ENCODE data around the gene BACH2. TPM values are rescaled to one million over a fixed set of nuclear protein-coding genes. Genes with fewer than 3 reads are reported as not detected.

Gene BACH2
- total and polyA plus RNA-seq, 10 of the 15 experiments (the other 5 are each of a cell fraction or from before 2014, with no cell fraction given), result 0.03 to 0.28 (median 0.04) TPM; not detected in 3

DNA sequence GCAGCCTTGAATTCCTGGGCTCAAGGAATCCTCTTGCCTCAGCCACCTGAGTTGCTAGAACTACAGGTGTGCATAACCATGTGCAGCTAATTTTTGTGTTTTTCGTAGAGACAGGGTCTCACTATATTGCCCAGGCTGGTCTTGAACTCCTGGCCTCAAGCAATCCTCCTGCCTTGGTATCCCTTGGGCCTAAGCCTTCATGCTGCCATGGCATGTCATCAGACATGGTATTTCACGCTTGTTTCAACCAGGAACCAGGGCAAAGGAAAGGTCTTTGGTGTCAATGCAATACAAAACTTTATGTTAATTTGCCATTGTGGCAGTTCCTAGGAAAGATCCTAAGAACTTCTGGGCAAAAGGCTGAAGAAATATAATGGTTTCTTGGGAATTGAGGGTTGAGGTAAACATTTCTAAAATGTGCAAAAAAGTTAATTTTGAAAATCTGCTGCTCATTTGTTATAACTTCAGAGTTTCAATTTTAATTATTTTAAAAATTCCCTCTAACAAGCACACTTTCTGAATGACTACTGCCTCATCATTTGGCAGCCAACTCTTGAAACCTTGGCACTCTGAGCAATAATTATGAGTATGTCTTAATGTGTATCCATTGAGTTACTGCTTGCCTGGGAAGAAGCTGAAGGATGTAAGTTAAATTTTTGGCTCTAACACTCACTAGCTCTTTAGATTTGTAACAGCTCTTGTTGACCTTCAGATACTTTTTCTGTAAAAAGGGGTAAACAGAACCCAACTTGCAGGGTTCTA, 248.3 kb downstream of the BACH2 start:
- 0 out of 2 replicates have a peak, but pooled peaks have one; percentile 19 for TF ChIP-seq JUNB (IDR thresholded peaks at IDR 0.05)
- no peak for TF ChIP-seq GABPA (IDR thresholded peaks at IDR 0.05; ENCODE audit: low read depth)
- TF ChIP-seq ELK1 (IDR thresholded peaks at IDR 0.05; ENCODE audit: low read depth, low read length), result no peak
- Histone ChIP-seq H3K9ac (ENCODE audit: control insufficient read depth, insufficient read depth, low read length) (no peak overlapping the region), H3K79me2 (ENCODE audit: control insufficient read depth, insufficient read depth, low read length) (no peaks in the 10 kb centered on the region), H3K4me3 (no peak overlapping the region), H3K27ac (ENCODE audit: control insufficient read depth, insufficient read depth) (no peak overlapping the region), H4K20me1 (ENCODE audit: control insufficient read depth, insufficient read depth) (no peaks in the 10 kb centered on the region), H3K4me2 (ENCODE audit: control insufficient read depth, insufficient read depth) (no peak overlapping the region), H3K9me3 (replicated peaks; ENCODE audit: control insufficient read depth, insufficient read depth, low read length) (no peaks in the 10 kb centered on the region), H3K36me3 (ENCODE audit: control insufficient read depth in 2 of 2, insufficient read depth in 2 of 2, low read length in 1 of 2) (no peaks in the 10 kb centered on the region), H2AFZ (ENCODE audit: control insufficient read depth, low read depth, low read length) (no peak overlapping the region), H3K27me3 (replicated peaks in 1 of 2; ENCODE audit: control insufficient read depth in 2 of 2, insufficient read depth in 2 of 2, low read length in 1 of 2) (no peaks in the 10 kb centered on the region), H3K4me1 (ENCODE audit: control insufficient read depth, insufficient read depth, low read length) (no peaks in the 10 kb centered on the region)
- ChIA-PET CTCF (interaction anchor here (1.1 kb wide), 1 partner anchor 25 kb away, joined by 3 read pairs; no protein-coding TSS in a partner anchor), RAD21 (ENCODE audit: unreplicated experiment) (no interaction called here), SMC1A (ENCODE audit: uncharacterized antibody, unreplicated experiment) (no interaction called here), POLR2A (no interaction called here)
- 0% methylated on average over 2 of the region's 2 CpGs for WGBS (ENCODE audit: insufficient coverage, insufficient replicate concordance, low lambda C conversion rate, missing lambda C conversion rate)
- ATAC-seq, result no peak
- peak; percentile 66 for FAIRE-seq
- DNase-seq (ENCODE audit: low read depth, low spot score), result no peak
- BruUV-seq (replicated peaks), result no TSS peak
- intact Hi-C loops (cut with micrococcal nuclease; ENCODE audit: unreplicated experiment), result no loop called here
- in situ Hi-C loops (cut with MboI), result no loop called here

DNA sequence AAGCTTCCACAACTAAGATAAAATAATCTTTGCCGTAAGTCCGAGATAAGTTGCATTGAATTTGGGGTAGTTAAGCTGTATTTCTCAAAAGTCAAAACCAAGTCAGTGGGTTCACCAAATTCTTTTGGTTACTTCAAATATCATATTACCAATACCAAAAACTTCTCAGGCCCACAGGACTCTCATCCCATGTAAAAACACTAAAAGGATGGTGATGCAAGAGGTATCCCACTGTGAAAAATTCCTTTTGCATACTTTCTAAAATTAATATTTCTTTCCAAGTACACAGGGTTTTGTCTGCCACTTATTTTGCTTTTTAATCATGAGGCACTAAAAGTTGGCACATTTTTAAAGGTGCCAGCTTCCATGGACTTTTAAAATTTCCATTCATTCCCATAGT, 251.1 kb downstream of the BACH2 start:
- intact Hi-C loops (cut with micrococcal nuclease; ENCODE audit: unreplicated experiment) (no loop called here), in situ Hi-C loops (cut with MboI) (no loop called here)
- ChIA-PET RAD21 (ENCODE audit: unreplicated experiment) (no interaction called here), SMC1A (ENCODE audit: uncharacterized antibody, unreplicated experiment) (no interaction called here), CTCF (no interaction called here), POLR2A (no interaction called here)
- 70% methylated on average over 2 of the region's 2 CpGs for WGBS (ENCODE audit: insufficient coverage, insufficient replicate concordance, low lambda C conversion rate, missing lambda C conversion rate)
- Histone ChIP-seq H2AFZ (ENCODE audit: control insufficient read depth, low read depth, low read length) (no peak overlapping the region), H3K36me3 (ENCODE audit: control insufficient read depth in 2 of 2, insufficient read depth in 2 of 2, low read length in 1 of 2) (no peaks in the 10 kb centered on the region), H3K79me2 (ENCODE audit: control insufficient read depth, insufficient read depth, low read length) (no peaks in the 10 kb centered on the region), H3K4me2 (ENCODE audit: control insufficient read depth, insufficient read depth) (no peak overlapping the region), H4K20me1 (ENCODE audit: control insufficient read depth, insufficient read depth) (no peaks in the 10 kb centered on the region), H3K4me1 (ENCODE audit: control insufficient read depth, insufficient read depth, low read length) (no peaks in the 10 kb centered on the region), H3K9ac (ENCODE audit: control insufficient read depth, insufficient read depth, low read length) (no peak overlapping the region), H3K27ac (ENCODE audit: control insufficient read depth, insufficient read depth) (no peak overlapping the region), H3K4me3 (no peak overlapping the region), H3K27me3 (replicated peaks in 1 of 2; ENCODE audit: control insufficient read depth in 2 of 2, insufficient read depth in 2 of 2, low read length in 1 of 2) (no peaks in the 10 kb centered on the region), H3K9me3 (replicated peaks; ENCODE audit: control insufficient read depth, insufficient read depth, low read length) (no peaks in the 10 kb centered on the region)
- no peak for ATAC-seq
- BruUV-seq (replicated peaks), result no TSS peak
- no peak for FAIRE-seq
- no peak for DNase-seq (ENCODE audit: low read depth, low spot score)
- TF ChIP-seq ZSCAN29 (IDR thresholded peaks at IDR 0.05), result no peak
- TF ChIP-seq ZBTB11 (CRISPR knock-in tag; IDR thresholded peaks at IDR 0.05), result no peak
- TF ChIP-seq MTA2 (IDR thresholded peaks at IDR 0.05; ENCODE audit: low read depth), result no peak
- no peak for TF ChIP-seq SUZ12 (IDR thresholded peaks at IDR 0.05; ENCODE audit: unreplicated experiment)
- TF ChIP-seq ZNF622 (IDR thresholded peaks at IDR 0.05), result no peak
- TF ChIP-seq SIN3A (IDR thresholded peaks at IDR 0.05; ENCODE audit: low read depth, low read length), result no peak
- TF ChIP-seq E4F1 (IDR thresholded peaks at IDR 0.05; ENCODE audit: borderline replicate concordance, partially characterized antibody), result no peak
- TF ChIP-seq SMARCA5 (IDR thresholded peaks at IDR 0.05), result no peak
